CD14-positive monocyte (primary cell): Measurements from ENCODE around the gene DAPK1. TPM values are rescaled to one million over a fixed set of nuclear protein-coding genes. Genes with fewer than 3 reads are reported as not detected.

Experiments used
- DNase-seq, 3 donors: peaks; one replicate each; pipeline ENCODE4 v3.0.0-alpha.2; 2011 to 2022
- H2AFZ ChIP-seq: 2 replicates; pipeline ENCODE4 v1.6.0; 2012; ENCODE audit warnings: mild to moderate bottlenecking, low read depth, low read length, inconsistent platforms; ENCODE audit not compliant: insufficient read depth, poor library complexity, severe bottlenecking
- H3K27ac ChIP-seq, 2 donors: 1 replicate in 1 of 2; 2 replicates in 1 of 2; pipeline ENCODE4 v1.5.1; 2012 to 2013; ENCODE audit warnings: low read length in 2 of 2, control low read depth in 1 of 2, inconsistent platforms in 1 of 2, low read depth in 1 of 2, mild to moderate bottlenecking in 1 of 2
- H3K27me3 ChIP-seq, 2 donors: one replicate each; pipeline versions ENCODE4 v1.6.0 to v1.6.1; 2011 to 2013; ENCODE audit warnings: low read length in 2 of 2; ENCODE audit not compliant: control insufficient read depth in 2 of 2, insufficient read depth in 2 of 2
- H3K36me3 ChIP-seq, 2 donors: replicated peaks in 1 of 2; 1 replicate in 1 of 2; 2 replicates in 1 of 2; pipeline versions ENCODE4 v1.5.1 to v1.6.1; 2012 to 2013; ENCODE audit warnings: low read length in 2 of 2, control low read depth in 1 of 2, inconsistent platforms in 1 of 2, mild to moderate bottlenecking in 1 of 2; ENCODE audit not compliant: insufficient read depth in 2 of 2, control insufficient read depth in 1 of 2
- H3K4me1 ChIP-seq, 2 donors: 1 replicate in 1 of 2; 2 replicates in 1 of 2; pipeline versions ENCODE4 v1.5.1 to v1.6.1; 2012 to 2013; ENCODE audit warnings: low read length in 2 of 2, control low read depth in 1 of 2, inconsistent platforms in 1 of 2, mild to moderate bottlenecking in 1 of 2, moderate library complexity in 1 of 2; ENCODE audit not compliant: insufficient read depth in 2 of 2, control insufficient read depth in 1 of 2
- H3K4me2 ChIP-seq: replicated peaks from 2 replicates; pipeline ENCODE3; 2012; ENCODE audit warnings: low read length, moderate library complexity, mild to moderate bottlenecking; ENCODE audit not compliant: poor library complexity, severe bottlenecking; ENCODE audit errors: extremely low read depth
- H3K4me3 ChIP-seq, 3 experiments: fragments of 200-600 bp in 1 of 3; sonication (generic) in 1 of 3; replicated peaks in 1 of 3; 1 replicate in 2 of 3; 2 replicates in 1 of 3; pipeline ENCODE4 v1.5.1; 2011 to 2013; ENCODE audit warnings: low read length in 3 of 3, mild to moderate bottlenecking in 3 of 3, control low read depth in 2 of 3, low read depth in 2 of 3, inconsistent platforms in 1 of 3, moderate library complexity in 1 of 3
- H3K79me2 ChIP-seq: 2 replicates; pipeline ENCODE4 v1.6.0; 2012; ENCODE audit warnings: mild to moderate bottlenecking, control low read depth, inconsistent platforms, low read length, moderate library complexity; ENCODE audit not compliant: insufficient read depth
- H3K9ac ChIP-seq: 2 replicates; pipeline ENCODE4 v1.6.0; 2017; ENCODE audit warnings: low read length, mild to moderate bottlenecking; ENCODE audit not compliant: insufficient read depth, poor library complexity, severe bottlenecking
- H3K9me3 ChIP-seq, 2 donors: replicated peaks in 1 of 2; 1 replicate in 1 of 2; 2 replicates in 1 of 2; pipeline versions ENCODE4 v1.5.1 to v1.6.1; 2012 to 2013; ENCODE audit warnings: low read length in 2 of 2, control low read depth in 1 of 2; ENCODE audit not compliant: control insufficient read depth in 1 of 2, insufficient read depth in 1 of 2
- H4K20me1 ChIP-seq: 2 replicates; pipeline ENCODE4 v1.6.0; 2012; ENCODE audit warnings: mild to moderate bottlenecking, low read length, control low read depth, moderate library complexity; ENCODE audit not compliant: insufficient read depth
- H3K27ac Mint-ChIP-seq, 7 donors: one replicate each; pipeline ENCODE4 v1.8.0; 2020; ENCODE audit warnings: mild to moderate bottlenecking in 7 of 7, mixed read lengths in 7 of 7, moderate library complexity in 6 of 7, inconsistent platforms in 2 of 7
- H3K27me3 Mint-ChIP-seq, 3 donors: one replicate each; pipeline ENCODE4 v1.8.0; 2021 to 2022; ENCODE audit warnings: low read depth in 3 of 3, mild to moderate bottlenecking in 3 of 3, mixed read lengths in 3 of 3, moderate library complexity in 3 of 3, inconsistent platforms in 1 of 3
- H3K36me3 Mint-ChIP-seq, 2 donors: one replicate each; pipeline ENCODE4 v1.8.0; 2020; ENCODE audit warnings: mixed read lengths in 2 of 2, inconsistent platforms in 1 of 2, mild to moderate bottlenecking in 1 of 2
- H3K4me1 Mint-ChIP-seq: one replicate; pipeline ENCODE4 v1.8.0; 2020; ENCODE audit warnings: mild to moderate bottlenecking, mixed read lengths
- H3K4me3 Mint-ChIP-seq, 2 donors: one replicate each; pipeline ENCODE4 v1.8.0; 2020; ENCODE audit warnings: mild to moderate bottlenecking in 2 of 2, mixed read lengths in 2 of 2, moderate library complexity in 1 of 2
- H3K9me3 Mint-ChIP-seq, 7 donors: one replicate each; pipeline ENCODE4 v1.8.0; 2020 to 2022; ENCODE audit warnings: mixed read lengths in 7 of 7, mild to moderate bottlenecking in 6 of 7, moderate library complexity in 6 of 7, inconsistent platforms in 2 of 7
- WGBS: methylation state at CpG from one replicate; pipeline ENCODE4 v1.1.5; 2013; ENCODE audit warnings: missing lambda C conversion rate; ENCODE audit not compliant: insufficient coverage; 5-methylcytosine and 5-hydroxymethylcytosine counted together
- intact Hi-C, 2 donors: fragments of 100-400 bp; cut with micrococcal nuclease; formaldehyde crosslinking; loops; one replicate each; pipeline versions ENCODE4 v1.15.0 to v1.15.1; 2023
- polyA plus RNA-seq, 3 donors: library from polyadenylated mRNA; depleted of rRNA in 1 of 3; unstranded in 2 of 3; stranded (reverse) in 1 of 3; fragments of 300-500 nt in 2 of 3; fragments of >200 nt in 1 of 3; fragmentation: Illumina TruSeq in 2 of 3; gene quantifications; 1 replicate in 2 of 3; 2 replicates in 1 of 3; pipeline ENCODE4 v1.2.3, GENCODE V29; 2012 to 2021
- TF ChIP-seq, protein P1 (sequence below): fragments of 200-600 bp; IDR thresholded peaks from one replicate; pipeline ENCODE4 v1.8.0; 2022; ENCODE audit warnings: antibody characterized with exemption, mild to moderate bottlenecking

Gene DAPK1
- polyA plus RNA-seq, 3 donors, result 24.1 to 102 (median 44.4) TPM

DNA sequence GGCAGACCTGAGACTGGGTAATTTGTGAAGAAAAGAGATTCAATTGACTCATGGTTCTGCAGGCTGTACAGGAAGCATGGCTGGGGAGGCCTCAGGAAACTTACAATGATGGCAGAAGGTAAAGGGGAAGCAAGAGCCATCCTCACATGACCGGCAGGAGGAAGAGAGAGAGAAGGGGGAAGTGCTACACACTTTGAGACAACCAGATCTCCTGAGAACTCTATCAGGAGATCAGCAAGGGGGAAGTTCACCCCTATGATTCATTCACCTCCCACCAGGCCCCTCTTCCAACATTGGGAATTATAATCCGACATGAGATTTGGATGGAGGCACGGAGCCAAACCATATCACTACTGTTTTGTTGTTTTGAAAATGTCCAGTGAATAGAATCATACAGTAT, 110.2 kb downstream of the DAPK1 start:
- Histone ChIP-seq H3K27me3 (no peaks in the 10 kb centered on the region), H4K20me1 (no peaks in the 10 kb centered on the region), H3K4me3 (no peak overlapping the region), H3K9ac (no peak overlapping the region), H3K36me3 (peaks cover 9 to 55% of the 10 kb centered on the region in 2 donors), H3K4me2 (no peak overlapping the region), H2AFZ (no peak overlapping the region), H3K9me3 (peaks cover 18 to 21% of the 10 kb centered on the region in 2 donors), H3K4me1 (peaks cover 40 to 59% of the 10 kb centered on the region in 2 donors), H3K79me2 (peaks cover 6% of the 10 kb centered on the region), H3K27ac (peak overlapping the region; percentile 63 to 86)
- TF ChIP-seq, protein P1, sequence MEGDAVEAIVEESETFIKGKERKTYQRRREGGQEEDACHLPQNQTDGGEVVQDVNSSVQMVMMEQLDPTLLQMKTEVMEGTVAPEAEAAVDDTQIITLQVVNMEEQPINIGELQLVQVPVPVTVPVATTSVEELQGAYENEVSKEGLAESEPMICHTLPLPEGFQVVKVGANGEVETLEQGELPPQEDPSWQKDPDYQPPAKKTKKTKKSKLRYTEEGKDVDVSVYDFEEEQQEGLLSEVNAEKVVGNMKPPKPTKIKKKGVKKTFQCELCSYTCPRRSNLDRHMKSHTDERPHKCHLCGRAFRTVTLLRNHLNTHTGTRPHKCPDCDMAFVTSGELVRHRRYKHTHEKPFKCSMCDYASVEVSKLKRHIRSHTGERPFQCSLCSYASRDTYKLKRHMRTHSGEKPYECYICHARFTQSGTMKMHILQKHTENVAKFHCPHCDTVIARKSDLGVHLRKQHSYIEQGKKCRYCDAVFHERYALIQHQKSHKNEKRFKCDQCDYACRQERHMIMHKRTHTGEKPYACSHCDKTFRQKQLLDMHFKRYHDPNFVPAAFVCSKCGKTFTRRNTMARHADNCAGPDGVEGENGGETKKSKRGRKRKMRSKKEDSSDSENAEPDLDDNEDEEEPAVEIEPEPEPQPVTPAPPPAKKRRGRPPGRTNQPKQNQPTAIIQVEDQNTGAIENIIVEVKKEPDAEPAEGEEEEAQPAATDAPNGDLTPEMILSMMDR, result no peak
- peak; percentile 85 to 96 (median 85) for DNase-seq
- Mint-ChIP-seq H3K4me3 (no peak overlapping the region), H3K27ac (peak overlapping the region; percentile 85 to 91 (median 86)), H3K4me1 (peaks cover 77% of the 10 kb centered on the region), H3K9me3 (peaks cover 9 to 32% (median 26%) of the 10 kb centered on the region in 7 donors), H3K36me3 (peaks cover 70 to 80% of the 10 kb centered on the region in 2 donors), H3K27me3 (peaks cover 0 to 5% (median 0%) of the 10 kb centered on the region in 3 donors)
- no CpG with 5 or more reads among the region's 3 CpGs for WGBS
- intact Hi-C loops, result loop anchor here (10.0 kb wide), 2 partner anchors 53 to 203 kb away; no protein-coding TSS in a partner anchor

DNA sequence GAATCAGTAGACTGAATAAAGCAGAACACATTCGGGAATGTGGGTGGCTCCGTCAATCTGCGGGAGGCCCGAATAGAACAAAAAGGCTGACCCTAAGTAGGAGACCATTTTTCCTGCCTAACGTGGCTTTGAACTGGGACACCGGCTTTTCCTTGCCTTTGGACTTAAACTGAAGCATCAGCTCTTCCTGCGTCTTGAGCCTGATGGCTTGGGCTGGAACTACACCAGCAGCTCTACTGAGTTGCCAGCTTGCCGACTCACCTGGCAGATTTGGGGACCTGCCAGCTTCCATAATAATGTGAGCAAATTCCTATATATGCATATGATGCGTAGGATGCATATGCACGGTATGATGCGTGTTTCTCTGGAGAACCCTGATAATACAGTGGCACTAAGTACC, 111.3 kb downstream of the DAPK1 start:
- H3K27me3 Mint-ChIP-seq, result peaks cover 0 to 5% (median 0%) of the 10 kb centered on the region in 3 donors
- Histone ChIP-seq H3K9me3 (peaks cover 18 to 21% of the 10 kb centered on the region in 2 donors), H3K4me3 (no peak overlapping the region), H3K27ac (peak overlapping the region in 1 of 2 donors; percentile 86), H3K79me2 (peaks cover 7% of the 10 kb centered on the region), H3K4me2 (no peak overlapping the region), H2AFZ (no peak overlapping the region), H3K27me3 (no peaks in the 10 kb centered on the region), H3K9ac (no peak overlapping the region), H3K36me3 (peaks cover 9 to 55% of the 10 kb centered on the region in 2 donors), H3K4me1 (peaks cover 51 to 70% of the 10 kb centered on the region in 2 donors), H4K20me1 (no peaks in the 10 kb centered on the region)
- TF ChIP-seq, protein P1, result no peak
- no peak for DNase-seq
- 99% methylated on average over 7 of the region's 11 CpGs for WGBS
- H3K4me1 Mint-ChIP-seq, result peaks cover 81% of the 10 kb centered on the region
- intact Hi-C loops, result loop anchor here (10.0 kb wide), 2 partner anchors 54 to 204 kb away; no protein-coding TSS in a partner anchor
- peaks cover 9 to 32% (median 26%) of the 10 kb centered on the region in 7 donors for H3K9me3 Mint-ChIP-seq
- H3K36me3 Mint-ChIP-seq, result peaks cover 64 to 81% of the 10 kb centered on the region in 2 donors
- H3K4me3 Mint-ChIP-seq, result no peak overlapping the region
- H3K27ac Mint-ChIP-seq, result peak overlapping the region in 6 of 7 donors; percentile 7 to 91 (median 72)
